NCI-H69 (cell line): ENCODE measurements around the gene HOXA11.

ENCODE experiments used
- DNase-seq: peaks from one replicate; lab custom pipeline; 2025; lab: John Stamatoyannopoulos, UW

Gene HOXA11

DNA sequence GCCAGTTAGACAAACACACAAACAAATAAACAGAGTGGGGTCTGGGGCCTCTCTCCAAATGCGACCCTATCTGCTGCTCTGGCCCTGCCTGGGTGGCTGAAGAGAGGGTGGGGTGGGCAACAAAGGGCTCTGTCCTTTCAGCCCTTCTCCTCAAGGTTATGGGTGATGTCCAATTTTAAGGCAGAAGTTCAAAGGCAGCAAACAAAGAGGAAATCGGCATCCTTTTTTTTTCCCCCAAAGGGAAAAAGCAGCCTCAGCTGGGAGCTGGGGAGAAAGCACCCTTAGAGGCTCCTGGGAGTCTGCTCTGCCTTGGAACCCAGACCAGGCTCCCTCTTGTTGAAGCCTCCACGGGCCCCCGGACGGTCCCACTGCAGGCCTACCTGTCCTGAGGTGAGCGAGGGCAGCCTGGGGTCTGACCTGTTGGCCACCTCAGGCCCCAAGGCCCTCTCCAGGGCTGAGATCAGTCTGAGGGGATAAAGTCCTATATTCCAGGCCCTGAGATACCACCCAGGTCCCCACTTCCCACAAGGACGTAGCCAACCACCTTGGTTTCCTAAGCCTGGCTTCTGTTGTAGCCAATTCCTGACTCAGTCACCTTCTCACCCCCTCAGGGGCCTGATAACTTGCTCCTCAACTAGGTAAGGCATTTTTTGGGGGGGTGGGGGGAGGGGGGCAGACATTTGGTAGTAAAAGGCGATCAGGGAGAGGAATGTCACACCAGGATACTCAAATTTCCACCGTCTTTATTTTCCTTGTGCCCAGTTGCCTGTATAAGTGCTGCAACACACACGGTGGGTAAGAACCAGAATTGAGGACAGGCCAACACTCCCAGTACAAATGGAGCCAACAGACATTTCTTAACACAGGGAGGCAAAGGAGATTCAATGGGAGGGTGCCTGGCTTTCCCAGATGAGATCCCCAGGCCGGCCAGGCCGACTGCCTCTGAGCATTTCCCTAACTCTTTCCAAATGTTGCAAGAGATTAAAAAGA lies 4.3 kb downstream of the HOXA11 start:
- DNase-seq: no peak

DNA sequence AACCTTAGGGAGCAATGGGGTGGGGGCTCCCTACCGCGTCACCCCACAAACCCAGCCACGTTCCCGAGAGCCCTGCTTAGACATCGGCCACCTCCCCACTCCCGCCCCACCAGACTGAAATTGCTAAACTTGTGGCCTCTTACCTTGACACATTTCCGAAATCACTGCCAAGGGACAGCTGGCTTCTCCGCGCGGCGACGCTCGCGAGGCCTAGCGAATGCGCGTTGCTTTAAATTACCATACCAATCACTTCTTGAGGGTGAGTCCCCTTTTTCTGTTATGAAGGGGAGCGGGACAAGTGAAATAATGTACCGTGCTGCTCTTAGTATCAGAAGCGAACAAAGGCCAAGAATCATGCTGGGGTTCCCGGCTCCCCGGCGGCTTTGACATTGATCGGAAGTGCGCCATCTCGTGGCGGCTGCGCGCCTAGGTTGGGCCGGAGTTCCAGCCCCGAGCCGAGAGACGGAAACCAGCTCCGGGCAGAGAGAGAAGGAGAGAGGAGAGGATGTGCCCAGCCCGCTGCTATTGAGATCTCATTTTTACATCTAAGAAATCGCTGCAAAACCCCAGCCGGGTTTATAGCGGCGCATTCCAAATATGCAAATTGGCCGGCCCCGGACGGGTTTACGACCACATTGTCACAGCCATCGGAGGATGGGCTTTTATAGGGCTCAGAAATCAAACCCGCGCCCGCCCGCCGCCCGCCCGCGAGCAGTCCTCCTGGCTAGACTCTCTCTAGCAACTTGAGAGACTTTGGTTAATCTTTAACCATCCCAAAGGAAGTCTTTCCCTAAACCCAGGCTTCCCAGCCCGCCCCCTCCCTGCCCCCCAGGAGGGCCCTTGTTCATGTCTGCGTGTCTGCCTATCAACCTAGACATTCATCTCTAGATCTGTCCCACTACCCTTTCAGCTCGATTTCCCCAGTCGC lies 5.3 kb downstream of the HOXA11 start:
- DNase-seq: peak; percentile 90

DNA sequence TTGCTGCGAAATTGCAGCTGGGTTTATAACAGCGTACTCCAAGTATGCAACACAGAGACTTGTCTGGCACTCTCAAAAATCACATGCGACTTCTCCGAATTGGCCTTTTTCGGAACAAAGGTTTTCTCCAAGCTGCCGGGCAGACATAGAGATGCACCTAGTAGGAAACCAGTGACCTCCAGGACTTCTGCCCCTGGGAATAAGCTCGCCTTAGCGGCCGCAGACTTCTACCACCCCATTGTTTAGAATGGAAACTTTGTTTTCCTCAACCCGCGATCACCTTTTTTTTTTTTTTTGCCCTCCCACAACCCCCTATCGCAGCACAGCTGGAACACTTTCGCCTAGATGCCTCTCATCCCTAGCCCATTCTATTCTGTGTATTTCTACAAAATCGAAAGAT lies 6.0 kb downstream of the HOXA11 start:
- DNase-seq: no peak

DNA sequence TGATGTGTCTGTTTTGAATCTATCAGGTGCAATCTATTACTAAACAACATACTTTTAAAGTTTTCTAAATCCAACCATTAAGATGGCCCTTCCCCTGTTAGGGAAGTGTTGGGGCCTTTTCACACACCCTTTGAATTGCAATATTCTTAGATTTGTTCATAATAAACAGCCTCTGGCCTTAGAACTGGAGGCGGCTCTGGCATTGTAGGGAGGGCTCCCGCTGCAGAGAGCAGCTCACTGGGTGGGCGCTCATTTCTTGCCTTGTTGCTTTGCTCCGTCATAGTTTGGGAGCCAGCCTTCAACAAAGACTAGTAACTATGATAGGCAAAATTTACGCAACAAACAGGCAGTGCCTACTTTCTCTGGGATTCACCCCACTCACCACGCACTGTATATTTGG lies 6.7 kb downstream of the HOXA11 start:
- no peak for DNase-seq

DNA sequence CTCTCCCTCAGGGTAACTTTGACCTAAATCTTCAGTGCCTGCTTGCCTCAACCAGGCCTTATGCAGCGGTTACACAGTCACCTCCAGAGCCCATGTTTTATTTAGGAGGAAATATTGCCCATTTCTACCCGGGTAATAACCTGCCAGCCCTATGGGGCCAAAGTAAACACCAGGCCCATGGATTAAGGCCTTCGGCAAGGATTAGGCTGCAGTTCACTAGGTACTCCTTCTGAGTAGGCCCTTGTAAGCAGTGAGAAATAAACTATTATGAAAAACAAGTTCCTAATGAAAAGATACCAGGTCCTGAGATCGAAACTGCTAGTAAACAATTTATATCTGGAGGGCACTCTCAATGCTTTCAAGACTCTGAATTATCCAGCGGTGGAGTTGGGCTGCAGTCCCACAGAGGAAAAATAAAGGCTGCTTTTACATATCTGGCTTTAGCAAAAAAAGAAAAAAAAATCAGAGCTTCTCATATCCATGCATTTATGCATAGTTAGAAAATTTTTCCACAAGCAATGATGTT lies 7.2 kb downstream of the HOXA11 start:
- DNase-seq: peak; percentile 34

DNA sequence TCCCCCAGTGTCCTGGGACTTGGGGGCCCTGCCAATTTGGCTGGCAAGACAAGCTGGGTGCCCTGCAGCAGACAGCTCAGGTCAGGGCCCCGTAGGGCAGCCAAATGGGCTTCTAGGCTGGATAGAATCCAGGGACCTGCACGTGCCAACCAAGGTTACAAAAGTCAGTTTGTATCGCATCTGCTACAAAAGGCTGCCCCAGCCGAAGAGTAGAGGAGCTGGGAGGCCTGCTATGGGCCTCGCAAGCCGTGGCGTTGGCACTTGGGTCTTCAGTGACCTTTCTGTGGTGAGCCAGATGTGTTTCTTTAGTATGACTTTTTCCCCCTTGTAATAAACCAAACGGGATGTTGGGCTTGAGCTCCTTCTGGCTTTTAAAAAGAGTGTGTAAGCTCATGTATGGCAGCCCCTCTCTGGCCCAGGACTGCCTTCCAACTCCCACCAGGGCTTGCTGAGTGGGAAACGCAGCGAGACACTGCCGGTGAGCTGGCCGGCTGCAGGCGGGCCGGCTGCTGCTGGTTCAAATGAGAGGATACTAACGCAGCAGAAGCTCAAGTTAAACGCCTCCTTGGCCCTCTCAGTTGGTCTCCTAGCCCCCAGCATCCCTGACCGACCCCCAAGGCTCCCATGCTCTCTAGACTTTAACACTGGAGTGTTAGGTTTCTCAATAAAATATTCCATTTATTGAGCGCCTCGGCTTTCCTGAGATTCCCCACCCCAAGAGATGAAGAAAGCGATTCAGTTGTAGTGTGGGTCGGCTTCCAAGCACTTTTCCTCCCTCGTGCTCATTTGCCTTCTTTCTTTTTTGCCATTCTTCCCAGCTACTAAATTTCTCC lies 7.9 kb downstream of the HOXA11 start:
- no peak for DNase-seq

DNA sequence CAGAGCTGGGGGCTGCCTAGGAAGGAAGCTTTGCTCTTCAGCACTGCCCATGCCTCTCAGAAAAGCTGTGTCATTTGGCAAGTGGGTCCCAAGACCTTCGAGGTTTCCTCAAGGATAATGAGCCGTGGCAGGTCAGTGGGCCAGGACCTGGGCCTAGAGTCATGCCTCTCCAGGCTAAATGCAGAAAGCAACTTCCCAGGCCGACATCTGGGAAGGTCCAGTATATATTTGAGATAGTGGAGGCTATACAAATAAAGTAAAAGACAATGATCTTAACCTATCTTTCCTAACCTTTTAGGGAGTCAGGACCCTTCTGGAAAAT lies 8.5 kb downstream of the HOXA11 start:
- no peak for DNase-seq

DNA sequence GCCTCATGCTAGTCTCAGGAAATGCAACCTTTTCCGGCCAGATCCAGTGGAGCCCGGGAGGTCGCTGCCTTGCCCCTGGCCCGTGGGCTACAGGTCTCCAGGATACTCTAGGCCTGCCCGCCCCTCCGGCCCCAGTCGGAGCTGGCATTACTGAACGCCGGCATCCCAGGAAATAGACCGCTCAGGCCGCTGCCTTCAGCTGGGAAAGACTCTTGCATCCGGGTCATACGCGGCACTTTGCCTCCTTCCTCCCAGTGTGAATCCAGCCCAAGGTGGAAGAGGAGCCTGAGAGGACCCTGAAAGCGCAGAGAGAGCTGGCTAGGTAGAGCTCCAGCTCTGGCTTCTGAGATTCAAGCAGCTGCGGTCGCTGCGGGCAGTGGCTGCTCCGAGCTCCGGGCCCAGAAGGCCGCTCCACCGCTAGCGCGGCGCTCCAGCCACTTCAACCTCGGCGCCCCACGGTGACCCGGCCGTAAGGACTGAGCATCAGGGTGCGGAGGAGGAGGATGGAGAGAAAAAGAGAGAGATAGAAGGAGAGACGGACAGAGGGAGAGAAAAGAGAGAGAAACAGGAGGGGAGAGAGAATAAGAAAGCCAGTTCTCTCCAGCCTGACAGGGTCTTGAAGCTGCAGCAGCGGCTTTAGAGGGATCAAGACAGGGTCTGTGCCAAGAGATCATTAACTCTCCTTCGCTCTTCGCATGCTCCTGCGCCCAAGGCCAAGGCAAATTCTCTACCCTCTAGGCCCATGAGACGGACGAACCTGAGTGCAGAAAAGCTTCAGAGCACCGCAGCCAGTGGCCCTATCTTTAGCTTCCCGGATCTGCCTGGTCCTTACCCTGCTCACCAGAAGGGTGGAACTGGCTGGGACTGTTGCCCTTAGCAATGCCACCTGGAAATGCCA lies 9.2 kb downstream of the HOXA11 start:
- no peak for DNase-seq

DNA sequence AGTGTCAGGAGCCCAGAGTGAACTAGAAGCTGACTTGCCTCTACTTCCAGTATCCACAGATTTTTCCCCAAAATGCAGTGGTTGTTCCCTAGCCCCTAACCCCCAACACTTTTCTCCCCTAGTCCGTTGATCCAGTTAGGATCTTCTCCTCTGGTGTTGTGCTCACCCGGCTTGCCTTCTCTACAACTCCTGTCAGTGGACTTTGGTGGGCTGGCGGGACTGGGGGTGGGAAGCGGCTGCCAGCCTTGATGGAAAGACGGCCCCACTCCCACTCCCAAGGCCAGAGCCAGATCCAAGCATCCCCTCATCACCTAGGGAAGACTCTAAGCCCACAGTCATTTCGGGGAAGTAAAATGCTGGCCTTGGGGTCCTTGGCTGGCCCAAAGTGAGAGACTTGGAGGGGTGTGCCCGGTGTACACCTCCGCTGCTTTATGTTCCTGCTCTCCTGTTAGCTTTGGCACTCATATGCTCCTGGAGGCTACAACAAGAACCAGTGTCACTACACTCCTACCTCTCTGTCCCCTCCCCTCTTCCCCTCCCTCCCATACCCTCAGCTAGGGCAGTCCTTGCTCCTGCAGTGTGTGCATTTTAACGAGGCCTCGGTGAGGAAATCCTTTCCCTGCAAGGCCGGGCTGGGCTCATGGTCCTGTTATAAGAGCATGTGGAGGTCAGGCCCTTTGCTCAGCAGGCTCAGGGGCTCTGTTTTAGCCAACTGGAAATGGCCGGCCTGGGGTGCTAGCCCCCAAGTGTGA lies 10.0 kb downstream of the HOXA11 start:
- DNase-seq: peak; percentile 61

DNA sequence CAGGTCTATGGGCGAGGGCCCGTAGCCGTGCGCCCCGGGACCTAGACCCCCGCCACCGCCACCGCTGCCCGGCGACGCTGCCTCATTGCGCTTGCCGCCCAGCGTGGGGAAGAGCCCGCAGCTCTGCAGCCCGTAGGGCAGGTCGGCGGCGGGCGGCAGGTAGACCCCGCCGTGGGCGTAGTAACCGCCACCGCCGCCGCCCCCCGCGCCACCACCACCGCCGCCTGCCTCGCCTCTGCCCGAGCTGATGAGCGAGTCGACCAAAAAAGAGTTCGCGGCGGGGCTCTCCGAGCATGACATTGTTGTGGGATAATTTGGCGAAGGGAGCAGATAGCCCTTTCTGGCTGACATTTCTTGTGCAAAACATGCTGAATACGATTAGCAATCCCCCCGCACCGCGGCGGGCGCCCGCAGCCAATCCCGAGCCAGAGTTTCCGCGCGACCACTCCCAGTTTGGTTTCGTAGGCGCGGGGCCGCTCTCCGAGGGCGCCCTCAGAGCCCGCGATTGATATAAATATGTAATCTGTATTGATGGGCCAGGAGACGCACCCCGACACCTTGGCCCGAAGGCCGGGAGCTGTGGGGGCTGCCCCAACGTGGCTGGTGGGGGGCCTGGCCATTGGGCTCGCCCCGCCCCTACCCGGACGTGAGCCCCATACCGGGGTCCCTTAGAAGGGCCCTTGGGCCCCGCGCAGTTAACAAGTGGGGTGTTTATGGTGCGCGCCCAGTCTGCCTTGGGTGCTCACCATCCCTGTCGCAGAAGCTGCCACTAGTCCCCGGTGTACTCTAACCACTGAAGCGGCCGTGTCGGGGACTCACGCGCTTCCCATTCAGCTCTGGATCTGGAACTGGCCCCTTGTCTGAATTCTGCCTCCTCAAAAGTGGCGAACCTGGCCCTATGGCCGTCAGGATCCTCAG lies 10.8 kb downstream of the HOXA11 start, which contains the start of gene HOXA10:
HOXA10 (minus strand) TSS at position 365 of the 918 bp plus-strand sequence; CDS start at position 351, 14 bp downstream.
- DNase-seq: peak; percentile 86

DNA sequence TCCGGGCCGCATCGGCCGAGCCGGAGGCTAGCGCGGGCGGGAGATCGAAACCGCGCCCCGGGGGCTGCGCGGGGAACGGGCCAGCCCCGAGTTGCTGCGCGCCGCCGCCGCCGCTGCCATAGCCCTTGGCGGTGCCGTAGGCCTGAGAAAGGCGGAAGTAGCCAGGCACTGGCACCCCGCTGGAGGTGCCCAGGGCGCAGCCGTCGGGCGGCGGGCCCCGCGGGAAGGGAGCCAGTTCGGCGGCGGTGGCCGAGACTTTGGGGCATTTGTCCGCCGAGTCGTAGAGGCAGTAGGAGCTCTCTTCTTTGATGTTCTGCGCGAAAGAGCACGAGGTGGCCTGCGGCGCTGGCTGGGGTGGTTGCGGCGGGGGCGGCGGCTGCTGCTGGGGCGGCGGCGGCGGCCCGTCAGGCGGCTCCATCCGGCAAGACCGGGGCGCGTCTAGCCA lies 11.5 kb downstream of the HOXA11 start:
- DNase-seq: peak; percentile 85

DNA sequence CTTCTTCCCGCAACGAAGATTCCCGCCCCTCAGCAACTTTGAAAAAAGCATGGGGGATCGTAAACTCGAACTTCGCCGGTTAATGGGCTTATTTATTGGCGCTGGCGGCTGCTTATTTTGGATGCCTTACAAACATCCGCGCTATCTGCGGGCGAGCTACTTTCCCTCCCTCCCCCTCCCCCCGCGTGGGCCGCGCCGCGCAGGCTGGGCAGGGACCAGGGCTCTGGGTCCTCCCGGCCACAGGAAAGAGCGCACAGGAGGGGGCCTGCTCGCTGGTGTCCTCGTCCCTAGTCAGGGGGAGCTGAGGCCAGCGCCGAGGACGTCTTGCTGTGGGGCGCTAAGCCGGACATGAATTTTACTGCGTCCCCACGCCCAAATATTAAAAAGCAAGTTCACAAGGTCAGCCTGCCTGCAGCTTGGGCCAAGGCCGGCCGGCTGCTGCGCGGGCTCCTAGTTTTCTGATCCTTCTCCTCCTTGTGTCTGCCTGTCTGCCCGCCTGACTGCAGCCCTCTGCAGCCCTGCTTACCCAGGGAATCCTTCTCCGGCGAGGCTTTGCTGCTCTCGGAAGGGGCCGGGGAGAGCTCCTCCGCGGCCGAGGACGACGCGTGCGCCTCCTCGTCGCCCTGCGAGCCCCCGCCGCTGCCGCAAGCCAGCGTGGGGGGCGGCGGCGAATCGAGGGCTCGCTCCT lies 12.1 kb downstream of the HOXA11 start:
- DNase-seq: peak; percentile 91

DNA sequence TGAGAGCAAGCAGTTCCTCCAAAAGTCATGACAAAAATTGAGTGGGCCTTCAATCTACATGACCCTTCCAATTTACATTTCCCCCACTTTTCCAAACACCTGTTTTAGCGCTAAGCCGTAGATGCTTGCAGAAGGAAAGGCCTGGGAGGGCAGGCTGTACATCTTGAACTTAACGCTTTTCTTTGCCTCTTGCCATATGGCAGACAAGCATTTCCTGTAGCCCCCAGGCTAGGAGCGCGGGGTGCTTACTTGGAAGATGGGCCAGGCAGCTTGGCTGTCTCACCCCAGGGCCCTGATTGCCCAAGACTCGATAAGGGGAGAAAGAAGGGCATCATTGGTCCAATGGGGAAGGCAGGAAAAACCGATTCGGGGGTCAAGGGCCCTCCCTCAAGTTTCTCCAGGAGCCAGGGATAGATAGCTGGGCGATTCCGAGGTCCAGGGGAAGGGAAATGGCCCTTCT lies 12.7 kb downstream of the HOXA11 start:
- DNase-seq: peak; percentile 86

DNA sequence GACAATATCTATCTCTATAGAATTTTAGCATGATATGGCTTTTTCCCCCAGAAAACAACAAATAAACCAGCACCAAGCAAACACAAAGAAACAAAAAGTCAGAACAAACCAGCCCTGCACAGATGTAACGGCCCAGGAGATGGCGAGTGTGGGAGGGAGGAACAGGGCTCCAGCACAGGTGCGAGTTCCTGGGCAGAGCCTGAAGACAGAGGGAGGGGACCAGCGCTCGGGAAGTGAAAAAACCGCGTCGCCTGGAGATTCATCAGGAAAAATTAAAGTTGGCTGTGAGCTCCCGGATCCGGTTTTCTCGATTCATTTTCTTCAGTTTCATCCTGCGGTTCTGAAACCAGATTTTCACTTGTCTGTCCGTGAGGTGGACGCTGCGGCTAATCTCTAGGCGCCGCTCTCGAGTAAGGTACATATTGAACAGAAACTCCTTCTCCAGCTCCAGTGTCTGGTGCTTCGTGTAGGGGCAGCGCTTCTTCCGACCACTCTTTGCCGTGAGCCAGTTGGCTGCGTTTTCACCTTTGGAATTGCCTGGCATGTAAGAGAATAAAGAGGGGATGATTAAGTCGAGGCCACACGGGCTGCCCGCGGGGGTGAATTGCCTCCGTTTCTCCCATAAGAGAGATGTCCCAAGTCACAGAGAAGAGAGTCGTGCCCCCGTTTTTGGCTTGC lies 13.3 kb downstream of the HOXA11 start:
- peak; percentile 69 for DNase-seq

DNA sequence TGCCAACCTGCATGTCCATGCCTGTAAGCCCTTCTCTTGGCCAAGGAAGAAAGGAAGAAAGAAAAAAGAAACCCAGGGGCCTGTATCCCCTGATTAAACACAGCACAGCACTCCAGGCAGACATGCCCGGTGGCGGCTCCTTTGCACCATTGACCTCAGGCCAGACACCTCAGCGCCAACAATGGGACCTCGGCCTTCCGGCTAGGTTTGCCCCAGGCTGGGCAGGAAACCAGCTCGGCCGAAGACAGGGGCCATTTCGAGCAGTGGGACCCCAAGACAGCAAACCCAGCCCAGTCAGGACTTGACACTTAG lies 13.8 kb downstream of the HOXA11 start:
- DNase-seq: peak; percentile 69

DNA sequence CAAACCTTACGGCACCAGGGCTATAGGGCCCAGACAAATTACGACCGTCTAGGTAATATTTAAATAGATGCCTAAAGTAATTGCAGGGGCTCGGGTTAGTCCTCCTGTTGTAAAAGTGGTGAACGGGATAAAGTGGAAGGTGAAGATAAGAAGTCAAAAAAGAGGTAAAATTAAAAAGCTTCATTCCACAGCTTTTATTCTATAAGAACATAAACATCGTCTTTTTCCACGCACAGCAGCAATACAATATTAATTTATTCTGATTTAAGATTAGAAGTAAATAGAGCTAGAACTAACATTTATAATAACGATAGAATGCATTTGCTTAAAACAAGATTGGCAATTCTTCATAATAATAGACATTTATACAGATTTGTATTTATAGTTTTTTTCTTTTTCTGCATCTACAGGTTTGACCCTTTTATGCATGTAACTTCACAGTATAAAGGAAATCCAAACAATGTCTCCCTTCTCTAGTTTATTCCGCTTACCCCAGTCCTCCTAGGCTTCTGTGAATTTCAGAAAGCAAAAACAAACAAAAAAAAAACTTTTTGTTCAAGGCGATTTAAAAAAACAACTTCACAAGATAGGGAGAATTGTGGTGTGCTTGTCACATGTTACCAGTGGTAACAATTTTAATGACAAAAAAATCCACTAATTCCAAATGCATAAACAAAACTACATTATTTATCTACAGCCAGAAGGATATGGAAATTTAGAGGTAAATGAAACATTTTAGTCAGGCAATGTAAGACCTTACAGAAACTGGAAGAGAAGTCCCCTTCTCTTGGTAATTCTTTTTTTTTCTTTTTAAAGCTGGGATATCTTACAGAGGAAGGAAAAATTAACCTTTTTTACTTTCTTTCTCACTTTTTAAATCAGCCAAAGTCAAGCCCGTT lies 14.4 kb downstream of the HOXA11 start:
- DNase-seq: peak; percentile 21
